A673 (cell line): ENCODE measurements around the gene ZNF500.

Experiments used
- CTCF ChIP-seq: fragments of 300-800, 200-600 bp; sonication (generic); conservative IDR thresholded peaks from 2 replicates; pipeline ENCODE4 v1.5.1; 2017; ENCODE audit warnings: low read depth, mild to moderate bottlenecking, antibody characterized with exemption, low read length, moderate library complexity, mixed read lengths
- EZH2 ChIP-seq: fragments of 200-600 bp; sonication (generic); IDR thresholded peaks from 2 replicates; pipeline ENCODE4 v1.6.1; 2017; ENCODE audit warnings: borderline replicate concordance, low read depth, mild to moderate bottlenecking, mixed read lengths, antibody characterized with exemption, low read length; ENCODE audit not compliant: poor library complexity, severe bottlenecking

- TF ChIP-seq CTCF, result no peak
- TF ChIP-seq EZH2, result no peak
These were observed 30.4 kb downstream of the ZNF500 start for GRCh38 chr16:4736546-4736945.
